Measurements from ENCODE around the gene LRMDA. TPM values are rescaled to one million over a fixed set of nuclear protein-coding genes. Genes with fewer than 3 reads are reported as not detected.
A peak's percentile ranks its signal among the peaks of the same experiment; 100 is the strongest.

The LRMDA gene
- total RNA-seq, 4 donors from 2014 or later: 1.5 to 15.7 (median 4.6) TPM

DNA sequence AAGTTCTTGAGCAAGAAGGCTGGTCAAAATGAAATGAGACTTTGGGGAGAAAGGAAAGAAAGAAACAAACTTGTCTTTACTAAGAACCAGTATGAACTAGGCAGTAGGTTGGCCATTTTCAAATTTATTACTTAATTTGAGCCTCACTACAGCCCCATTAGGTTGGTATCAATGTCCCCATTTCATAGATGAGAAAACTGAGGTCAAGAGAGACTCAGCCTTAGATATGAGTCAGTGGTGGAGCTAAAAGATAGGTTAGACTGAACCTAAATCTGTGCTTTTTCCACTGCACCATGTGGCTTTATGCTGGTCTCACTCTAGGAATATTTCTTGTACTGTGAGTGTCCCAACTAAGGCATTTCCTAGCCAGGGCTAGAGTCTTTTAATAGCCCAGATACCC lies 38.7 kb upstream of the LRMDA start:
- H3K27me3 ChIP-seq: no peaks in the 10 kb centered on the region
- no peaks in the 10 kb centered on the region for H3K4me1 ChIP-seq
- intact Hi-C loops (cut with DNase I; ENCODE audit: low total_unique reads): loop anchor here (10.0 kb wide), 2 partner anchors 512 to 912 kb away; no protein-coding TSS in a partner anchor

DNA sequence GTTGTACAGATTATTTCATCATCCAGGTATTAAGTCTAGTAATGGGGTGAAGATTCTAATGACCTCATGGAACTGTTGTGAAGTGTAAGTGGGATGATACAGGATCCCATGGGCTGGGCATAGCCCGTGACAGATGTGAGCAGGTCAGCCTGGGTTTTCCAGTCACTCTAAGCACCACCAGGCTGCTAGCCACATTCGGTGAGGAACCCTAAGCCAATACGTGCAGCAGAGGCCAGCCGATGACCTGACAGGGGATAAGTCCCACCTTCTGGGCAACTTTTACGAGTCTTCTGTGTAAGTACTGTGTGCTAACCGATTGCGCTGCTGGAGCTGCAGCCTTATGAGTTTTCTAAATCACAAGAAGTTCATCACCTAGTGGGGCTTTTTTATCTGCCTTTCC lies 37.2 kb upstream of the LRMDA start:
- H3K27me3 ChIP-seq: no peaks in the 10 kb centered on the region
- DNase-seq: no peak
- no peak for TF ChIP-seq POLR2A (IDR thresholded peaks at IDR 0.05)
- TF ChIP-seq, protein P1, sequence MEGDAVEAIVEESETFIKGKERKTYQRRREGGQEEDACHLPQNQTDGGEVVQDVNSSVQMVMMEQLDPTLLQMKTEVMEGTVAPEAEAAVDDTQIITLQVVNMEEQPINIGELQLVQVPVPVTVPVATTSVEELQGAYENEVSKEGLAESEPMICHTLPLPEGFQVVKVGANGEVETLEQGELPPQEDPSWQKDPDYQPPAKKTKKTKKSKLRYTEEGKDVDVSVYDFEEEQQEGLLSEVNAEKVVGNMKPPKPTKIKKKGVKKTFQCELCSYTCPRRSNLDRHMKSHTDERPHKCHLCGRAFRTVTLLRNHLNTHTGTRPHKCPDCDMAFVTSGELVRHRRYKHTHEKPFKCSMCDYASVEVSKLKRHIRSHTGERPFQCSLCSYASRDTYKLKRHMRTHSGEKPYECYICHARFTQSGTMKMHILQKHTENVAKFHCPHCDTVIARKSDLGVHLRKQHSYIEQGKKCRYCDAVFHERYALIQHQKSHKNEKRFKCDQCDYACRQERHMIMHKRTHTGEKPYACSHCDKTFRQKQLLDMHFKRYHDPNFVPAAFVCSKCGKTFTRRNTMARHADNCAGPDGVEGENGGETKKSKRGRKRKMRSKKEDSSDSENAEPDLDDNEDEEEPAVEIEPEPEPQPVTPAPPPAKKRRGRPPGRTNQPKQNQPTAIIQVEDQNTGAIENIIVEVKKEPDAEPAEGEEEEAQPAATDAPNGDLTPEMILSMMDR (IDR thresholded peaks at IDR 0.05): no peak
- H3K4me1 ChIP-seq: no peaks in the 10 kb centered on the region
- H3K4me3 ChIP-seq: no peak overlapping the region
- no peaks in the 10 kb centered on the region for H3K9me3 ChIP-seq
- H3K36me3 ChIP-seq: no peaks in the 10 kb centered on the region
- intact Hi-C loops (cut with DNase I; ENCODE audit: low total_unique reads): loop anchor here (10.0 kb wide), 2 partner anchors 511 to 911 kb away; no protein-coding TSS in a partner anchor
- no peak overlapping the region for H3K27ac ChIP-seq

More for the DNA sequence above, 38.7 kb upstream of the LRMDA start:
- TF ChIP-seq, protein P1 (IDR thresholded peaks at IDR 0.05): no peak
- no peak for TF ChIP-seq POLR2A (IDR thresholded peaks at IDR 0.05)
- Histone ChIP-seq H3K4me3 (no peak overlapping the region), H3K36me3 (no peaks in the 10 kb centered on the region), H3K27ac (no peak overlapping the region), H3K9me3 (no peaks in the 10 kb centered on the region)
- DNase-seq: no peak

DNA sequence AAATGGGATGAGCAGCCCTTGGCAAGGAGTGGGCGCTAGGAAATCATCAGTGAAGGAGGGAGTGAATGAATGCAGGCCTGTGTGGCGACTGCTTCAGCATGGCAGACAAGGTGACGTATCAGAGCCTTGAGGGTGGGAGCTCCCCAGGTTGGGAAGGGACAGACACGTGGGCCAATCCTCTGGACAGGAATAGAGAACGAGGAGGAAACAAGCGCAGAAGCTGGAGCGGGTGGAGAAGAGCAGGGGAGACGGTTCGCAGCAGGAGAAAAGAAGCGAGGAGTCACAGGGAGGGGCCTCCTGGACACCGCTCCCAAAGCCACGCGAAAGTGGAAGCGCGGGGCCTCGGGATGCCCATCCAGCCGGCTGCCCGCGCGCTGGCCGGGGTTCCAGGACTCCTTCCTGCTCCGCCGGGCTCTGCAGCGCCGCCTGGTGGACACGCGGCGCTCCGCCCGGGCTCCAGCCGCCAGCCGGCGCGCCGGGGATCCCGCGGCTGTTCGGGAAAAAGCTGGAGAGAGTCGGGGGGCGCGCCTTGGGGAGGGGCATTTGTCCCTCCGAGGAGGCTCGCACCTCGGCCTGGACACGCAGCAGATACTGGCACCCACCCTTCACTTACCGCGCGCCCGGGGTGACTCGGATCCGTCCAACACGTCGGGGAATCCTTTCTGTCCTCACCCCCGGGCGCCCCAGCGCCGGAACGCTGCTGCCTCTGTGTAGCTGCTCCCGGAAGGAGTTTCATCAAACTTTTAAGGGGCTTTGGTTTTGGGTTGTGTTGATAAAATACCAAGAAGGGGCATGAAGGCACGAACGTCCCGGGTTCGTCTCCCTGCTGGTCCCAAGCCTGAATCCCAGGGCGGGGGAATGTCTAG lies 36.1 kb upstream of the LRMDA start:
- H3K9me3 ChIP-seq: no peaks in the 10 kb centered on the region
- H3K27ac ChIP-seq: peak overlapping the region; percentile 97 to 98
- no peaks in the 10 kb centered on the region for H3K4me1 ChIP-seq
- TF ChIP-seq, protein P1 (IDR thresholded peaks at IDR 0.05): peak; percentile 60 to 99 (median 93)
- TF ChIP-seq POLR2A (IDR thresholded peaks at IDR 0.05): peak; percentile 11 to 16
- no peaks in the 10 kb centered on the region for H3K36me3 ChIP-seq
- intact Hi-C loops (cut with DNase I; ENCODE audit: low total_unique reads): loop anchor here (5.0 to 10.0 kb wide), 4 partner anchors 510 to 910 kb away; no protein-coding TSS in a partner anchor
- peak; percentile 61 to 73 for DNase-seq
- H3K4me3 ChIP-seq: peak overlapping the region; percentile 81 to 82
- no peaks in the 10 kb centered on the region for H3K27me3 ChIP-seq

DNA sequence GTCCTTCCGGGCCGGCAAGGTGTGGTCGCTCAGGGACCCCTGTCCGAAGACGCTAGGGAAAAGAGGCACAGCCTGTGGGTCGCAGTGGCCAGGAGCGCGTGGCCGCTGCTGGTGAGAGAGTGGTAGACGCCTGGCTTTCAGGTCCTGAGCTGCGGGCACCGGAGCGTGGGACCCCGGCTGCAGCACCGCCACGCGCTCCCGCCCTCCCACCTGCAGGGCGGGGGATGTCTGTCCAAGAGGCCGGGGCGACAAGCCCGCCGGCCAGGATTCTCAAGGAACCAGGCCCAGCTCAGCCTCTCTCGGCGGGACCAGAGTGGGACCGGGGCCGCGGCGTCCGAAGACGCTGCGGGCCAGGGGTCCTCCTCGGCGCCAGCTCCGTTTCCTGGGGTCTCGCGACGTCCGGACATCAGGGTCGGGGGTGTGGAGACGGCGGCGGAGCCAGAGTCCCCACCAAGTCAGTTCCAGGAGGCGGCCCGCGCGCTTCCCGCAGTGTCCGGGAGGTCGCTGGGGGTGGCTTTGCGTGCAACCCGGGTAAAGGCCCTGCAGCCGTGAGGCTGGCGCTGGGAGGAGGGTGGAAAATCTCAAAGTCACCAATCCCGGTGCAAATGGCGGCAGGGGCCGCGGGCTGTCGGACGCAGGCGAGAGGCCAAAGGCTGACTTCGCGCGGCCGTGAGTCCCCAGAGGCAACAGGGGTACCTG lies 35.3 kb upstream of the LRMDA start:
- TF ChIP-seq, protein P1 (IDR thresholded peaks at IDR 0.05): no peak
- peak in 1 of 2 donors; percentile 17 for TF ChIP-seq POLR2A (IDR thresholded peaks at IDR 0.05)
- Histone ChIP-seq H3K4me3 (peak overlapping the region; percentile 81 to 82), H3K4me1 (no peaks in the 10 kb centered on the region), H3K27ac (peak overlapping the region; percentile 97 to 98), H3K27me3 (no peaks in the 10 kb centered on the region), H3K9me3 (no peaks in the 10 kb centered on the region), H3K36me3 (no peaks in the 10 kb centered on the region)
- intact Hi-C loops (cut with DNase I; ENCODE audit: low total_unique reads): loop anchor here (5.0 to 10.0 kb wide), 4 partner anchors 509 to 909 kb away; no protein-coding TSS in a partner anchor
- DNase-seq: peak; percentile 45 to 49
